Stimulated activated CD8-positive, alpha-beta memory T cell treated with anti-CD3 and anti-CD28 coated beads, Interleukin-7, amount 100 ng/mL, for 4 hours (primary cell): ENCODE measurements around the gene ANKS1B.
"Not testable (repeated sequence)": the region's sequence is repeated elsewhere in the genome, so short reads cannot be mapped to it uniquely, and the experiment has no call there.

Experiments
- DNase-seq, 2 donors: peaks; one replicate each; pipeline ENCODE4 v3.0.0-alpha.2; 2020; ENCODE audit warnings: low read depth in 2 of 2

ANKS1B gene

GRCh38 chr12:99765469-99766114 lies 219.1 kb downstream of the ANKS1B start:
- DNase-seq: no peak

GRCh38 chr12:99759444-99759843 lies 225.3 kb downstream of the ANKS1B start:
- DNase-seq: no peak

- DNase-seq: no peak
These were observed 225.7 kb downstream of the ANKS1B start for GRCh38 chr12:99758997-99759396.

- DNase-seq: no peak
These were observed 232.0 kb downstream of the ANKS1B start for GRCh38 chr12:99752740-99753139.

GRCh38 chr12:99746538-99746937 lies 238.2 kb downstream of the ANKS1B start:
- no peak for DNase-seq

- DNase-seq: no peak
These were observed 238.8 kb downstream of the ANKS1B start for GRCh38 chr12:99745895-99746294.

- DNase-seq: no peak
These were observed 239.6 kb downstream of the ANKS1B start for GRCh38 chr12:99745121-99745520.

- no peak for DNase-seq
These were observed 247.9 kb downstream of the ANKS1B start for GRCh38 chr12:99736760-99737269.

GRCh38 chr12:99732131-99732530 lies 252.6 kb downstream of the ANKS1B start:
- no peak for DNase-seq

GRCh38 chr12:99722690-99723486 lies 261.8 kb downstream of the ANKS1B start:
- no peak for DNase-seq

GRCh38 chr12:99721715-99722275 lies 262.9 kb downstream of the ANKS1B start:
- DNase-seq: no peak

GRCh38 chr12:99720083-99720465 lies 264.7 kb downstream of the ANKS1B start:
- DNase-seq: not testable (repeated sequence)

- not testable (repeated sequence) for DNase-seq
These were observed 265.2 kb downstream of the ANKS1B start for GRCh38 chr12:99719411-99720082.

GRCh38 chr12:99715841-99716510 lies 268.8 kb downstream of the ANKS1B start:
- DNase-seq: not testable (repeated sequence)

GRCh38 chr12:99714921-99715320 lies 269.8 kb downstream of the ANKS1B start:
- not testable (repeated sequence) for DNase-seq

- DNase-seq: no peak
These were observed 270.7 kb downstream of the ANKS1B start for GRCh38 chr12:99713946-99714520.

GRCh38 chr12:99712281-99712680 lies 272.5 kb downstream of the ANKS1B start:
- DNase-seq: no peak

GRCh38 chr12:99711246-99711645 lies 273.5 kb downstream of the ANKS1B start:
- no peak for DNase-seq

GRCh38 chr12:99709619-99710018 lies 275.1 kb downstream of the ANKS1B start:
- DNase-seq: no peak

GRCh38 chr12:99709116-99709515 lies 275.6 kb downstream of the ANKS1B start:
- no peak for DNase-seq

GRCh38 chr12:99707883-99708282 lies 276.9 kb downstream of the ANKS1B start:
- DNase-seq: no peak
